ENCODE measurements around the gene LTBP1. TPM values are rescaled to one million over a fixed set of nuclear protein-coding genes. Genes with fewer than 3 reads are reported as not detected.

The LTBP1 gene
- total RNA-seq, 1 experiment from 2014 or later, result 10.3 TPM

- CTCF ChIA-PET, result no interaction called here
- no peak overlapping the region for H3K27ac ChIP-seq
- no peaks in the 10 kb centered on the region for H3K9me2 ChIP-seq (ENCODE audit: insufficient read depth)
- no peaks in the 10 kb centered on the region for H3F3A ChIP-seq (ENCODE audit: insufficient read depth, low read depth)
- H3K9me3 ChIP-seq (ENCODE audit: insufficient read depth, low read depth), result no peaks in the 10 kb centered on the region
- no TSS peak for BruUV-seq (replicated peaks)
- H3K4me2 ChIP-seq, result no peak overlapping the region
- no peak overlapping the region for H3K4me3 ChIP-seq
- H3K27me3 ChIP-seq (ENCODE audit: insufficient read depth, low read depth), result no peaks in the 10 kb centered on the region
- no peak for DNase-seq
- intact Hi-C loops (cut with micrococcal nuclease; ENCODE audit: unreplicated experiment), result no loop called here
- H3K4me1 ChIP-seq (replicated peaks; ENCODE audit: insufficient read depth), result no peaks in the 10 kb centered on the region
- H4K20me1 ChIP-seq (ENCODE audit: insufficient read depth), result no peaks in the 10 kb centered on the region
- H3K79me2 ChIP-seq (ENCODE audit: low read depth), result no peaks in the 10 kb centered on the region
- no peak overlapping the region for H2AFZ ChIP-seq
- POLR2A ChIA-PET (ENCODE audit: unreplicated experiment), result no interaction called here
- no peaks in the 10 kb centered on the region for H3K36me3 ChIP-seq (ENCODE audit: low read depth)
- no peak for TF ChIP-seq EZH2 (IDR thresholded peaks at IDR 0.05; ENCODE audit: low read depth)
- TF ChIP-seq CTCF (conservative IDR thresholded peaks at IDR 0.05), result no peak
Measured at GRCh38 chr2:33133454-33133952, 186.8 kb downstream of the LTBP1 start.

GRCh38 chr2:33134086-33134771 is 187.5 kb downstream of the LTBP1 start:
- H3K9me3 ChIP-seq (ENCODE audit: insufficient read depth, low read depth), result no peaks in the 10 kb centered on the region
- H3K4me3 ChIP-seq, result no peak overlapping the region
- H3F3A ChIP-seq (ENCODE audit: insufficient read depth, low read depth), result no peaks in the 10 kb centered on the region
- peak in 1 of 2 experiments; percentile 36 for DNase-seq
- H3K4me2 ChIP-seq, result peak overlapping the region; percentile 11; the same call in 1 of the 2 replicates
- ChIA-PET POLR2A (ENCODE audit: unreplicated experiment) (no interaction called here), CTCF (interaction anchor here (0.8 kb wide), 1 partner anchor 14 kb away, joined by 3 read pairs; no protein-coding TSS in a partner anchor)
- no peak for TF ChIP-seq EZH2 (IDR thresholded peaks at IDR 0.05; ENCODE audit: low read depth)
- no peak for TF ChIP-seq CTCF (conservative IDR thresholded peaks at IDR 0.05)
- no peaks in the 10 kb centered on the region for H4K20me1 ChIP-seq (ENCODE audit: insufficient read depth)
- intact Hi-C loops (cut with micrococcal nuclease; ENCODE audit: unreplicated experiment), result no loop called here
- BruUV-seq (replicated peaks), result no TSS peak
- H2AFZ ChIP-seq, result no peak overlapping the region
- H3K4me1 ChIP-seq (replicated peaks; ENCODE audit: insufficient read depth), result no peaks in the 10 kb centered on the region
- H3K27me3 ChIP-seq (ENCODE audit: insufficient read depth, low read depth), result no peaks in the 10 kb centered on the region
- no peaks in the 10 kb centered on the region for H3K79me2 ChIP-seq (ENCODE audit: low read depth)
- H3K9me2 ChIP-seq (ENCODE audit: insufficient read depth), result no peaks in the 10 kb centered on the region
- no peaks in the 10 kb centered on the region for H3K36me3 ChIP-seq (ENCODE audit: low read depth)
- no peak overlapping the region for H3K27ac ChIP-seq

- no peak for DNase-seq
- Histone ChIP-seq H3K4me2 (peak overlapping the region; percentile 11; the same call in 1 of the 2 replicates), H3K9me3 (ENCODE audit: insufficient read depth, low read depth) (no peaks in the 10 kb centered on the region), H3K9me2 (ENCODE audit: insufficient read depth) (no peaks in the 10 kb centered on the region), H3K4me1 (replicated peaks; ENCODE audit: insufficient read depth) (no peaks in the 10 kb centered on the region), H3K36me3 (ENCODE audit: low read depth) (no peaks in the 10 kb centered on the region), H3K79me2 (ENCODE audit: low read depth) (no peaks in the 10 kb centered on the region), H4K20me1 (ENCODE audit: insufficient read depth) (no peaks in the 10 kb centered on the region), H2AFZ (no peak overlapping the region), H3K4me3 (no peak overlapping the region), H3F3A (ENCODE audit: insufficient read depth, low read depth) (no peaks in the 10 kb centered on the region), H3K27me3 (ENCODE audit: insufficient read depth, low read depth) (no peaks in the 10 kb centered on the region), H3K27ac (no peak overlapping the region)
- POLR2A ChIA-PET (ENCODE audit: unreplicated experiment), result no interaction called here
- no TSS peak for BruUV-seq (replicated peaks)
- CTCF ChIA-PET, result interaction anchor here (0.8 kb wide), 1 partner anchor 13 kb away, joined by 3 read pairs; no protein-coding TSS in a partner anchor
- intact Hi-C loops (cut with micrococcal nuclease; ENCODE audit: unreplicated experiment), result no loop called here
- no peak for TF ChIP-seq CTCF (conservative IDR thresholded peaks at IDR 0.05)
- TF ChIP-seq EZH2 (IDR thresholded peaks at IDR 0.05; ENCODE audit: low read depth), result no peak
Measured at GRCh38 chr2:33134791-33135560, 188.2 kb downstream of the LTBP1 start.
